IPS-20b (cell line): ENCODE results near the gene TAOK1.
"Not testable (repeated sequence)": the region's sequence is repeated elsewhere in the genome, so short reads cannot be mapped to it uniquely, and the experiment has no call there.

ENCODE experiments used
- H3K27ac ChIP-seq: one replicate; pipeline ENCODE4 v1.5.1; 2013; ENCODE audit warnings: low read length
- H3K27me3 ChIP-seq: 2 replicates; pipeline ENCODE4 v1.6.1; 2013; ENCODE audit warnings: mild to moderate bottlenecking, low read length, inconsistent platforms; ENCODE audit not compliant: insufficient read depth
- H3K36me3 ChIP-seq: 2 replicates; pipeline ENCODE4 v1.6.1; 2013; ENCODE audit warnings: low read depth, mild to moderate bottlenecking, inconsistent platforms, low read length, moderate library complexity; ENCODE audit not compliant: insufficient read depth
- H3K4me1 ChIP-seq: 2 replicates; pipeline ENCODE4 v1.6.1; 2013; ENCODE audit warnings: mild to moderate bottlenecking, control low read depth, inconsistent platforms, low read length, moderate library complexity; ENCODE audit not compliant: insufficient read depth
- H3K4me3 ChIP-seq: 2 replicates; pipeline ENCODE4 v1.5.1; 2013; ENCODE audit warnings: mild to moderate bottlenecking, low read length, inconsistent platforms
- H3K9ac ChIP-seq: 2 replicates; pipeline ENCODE4 v1.6.1; 2013; ENCODE audit warnings: low read depth, mild to moderate bottlenecking, inconsistent platforms, low read length, moderate library complexity
- H3K9me3 ChIP-seq: 2 replicates; pipeline ENCODE4 v1.6.1; 2013; ENCODE audit warnings: mild to moderate bottlenecking, low read depth, low read length, inconsistent platforms; ENCODE audit not compliant: insufficient read depth

TAOK1 gene

GRCh38 chr17:29389982-29390850, at the start of gene TAOK1:
TAOK1 (plus strand) TSS chr17:29390363; CDS start chr17:29451549, 61,186 bp downstream.
- H3K27ac ChIP-seq: peak within 1 kb of the TSS; percentile 74
- no peaks in the 10 kb centered on the region for H3K9me3 ChIP-seq
- H3K4me3 ChIP-seq: peak within 1 kb of the TSS; percentile 95
- no peaks in the 10 kb centered on the region for H3K27me3 ChIP-seq
- H3K9ac ChIP-seq: peak within 1 kb of the TSS; percentile 82
- H3K4me1 ChIP-seq: peaks cover 11% of the 10 kb centered on the region; the same call in 1 of the 2 replicates
- H3K36me3 ChIP-seq: peaks cover 13% of the 10 kb centered on the region; the same call in 1 of the 2 replicates

- no peaks in the 10 kb centered on the region for H3K9me3 ChIP-seq
- no peak overlapping the region for H3K27ac ChIP-seq
- H3K27me3 ChIP-seq: no peaks in the 10 kb centered on the region
- no peaks in the 10 kb centered on the region for H3K4me1 ChIP-seq
- no peak overlapping the region for H3K4me3 ChIP-seq
- H3K9ac ChIP-seq: no peak overlapping the region
- no peaks in the 10 kb centered on the region for H3K36me3 ChIP-seq
These were observed 48.4 kb upstream of the TAOK1 start for GRCh38 chr17:29341726-29342125.

GRCh38 chr17:29342158-29342765, 47.9 kb upstream of the TAOK1 start:
- H3K9ac ChIP-seq: no peak overlapping the region
- H3K9me3 ChIP-seq: no peaks in the 10 kb centered on the region
- H3K4me1 ChIP-seq: no peaks in the 10 kb centered on the region
- H3K27me3 ChIP-seq: no peaks in the 10 kb centered on the region
- no peak overlapping the region for H3K4me3 ChIP-seq
- no peak overlapping the region for H3K27ac ChIP-seq
- H3K36me3 ChIP-seq: no peaks in the 10 kb centered on the region

- Histone ChIP-seq H3K4me1 (no peaks in the 10 kb centered on the region), H3K27ac (no peak overlapping the region), H3K36me3 (no peaks in the 10 kb centered on the region), H3K9me3 (no peaks in the 10 kb centered on the region), H3K9ac (no peak overlapping the region), H3K4me3 (no peak overlapping the region), H3K27me3 (no peaks in the 10 kb centered on the region)
These were observed 45.8 kb upstream of the TAOK1 start for GRCh38 chr17:29344201-29344856.

GRCh38 chr17:29345066-29345465, 45.1 kb upstream of the TAOK1 start:
- H3K9me3 ChIP-seq: no peaks in the 10 kb centered on the region
- no peaks in the 10 kb centered on the region for H3K27me3 ChIP-seq
- H3K9ac ChIP-seq: no peak overlapping the region
- no peaks in the 10 kb centered on the region for H3K36me3 ChIP-seq
- H3K4me1 ChIP-seq: no peaks in the 10 kb centered on the region
- no peak overlapping the region for H3K4me3 ChIP-seq
- H3K27ac ChIP-seq: no peak overlapping the region

GRCh38 chr17:29345470-29345869, 44.7 kb upstream of the TAOK1 start:
- H3K27me3 ChIP-seq, H3K36me3 ChIP-seq, H3K27ac ChIP-seq, H3K9me3 ChIP-seq, H3K4me3 ChIP-seq, H3K9ac ChIP-seq, H3K4me1 ChIP-seq: not testable (repeated sequence)

- Histone ChIP-seq H3K9me3 (no peaks in the 10 kb centered on the region), H3K27ac (no peak overlapping the region), H3K36me3 (no peaks in the 10 kb centered on the region), H3K27me3 (no peaks in the 10 kb centered on the region), H3K4me1 (no peaks in the 10 kb centered on the region), H3K4me3 (no peak overlapping the region), H3K9ac (no peak overlapping the region)
These were observed 43.7 kb upstream of the TAOK1 start for GRCh38 chr17:29346462-29346861.

- no peak overlapping the region for H3K27ac ChIP-seq
These were observed 42.1 kb upstream of the TAOK1 start for GRCh38 chr17:29347831-29348629.

GRCh38 chr17:29349409-29349808, 40.8 kb upstream of the TAOK1 start:
- H3K36me3 ChIP-seq: no peaks in the 10 kb centered on the region
- no peaks in the 10 kb centered on the region for H3K4me1 ChIP-seq
- H3K9ac ChIP-seq: no peak overlapping the region
- no peak overlapping the region for H3K27ac ChIP-seq
- H3K4me3 ChIP-seq: no peak overlapping the region
- H3K27me3 ChIP-seq: no peaks in the 10 kb centered on the region
- no peaks in the 10 kb centered on the region for H3K9me3 ChIP-seq

More at GRCh38 chr17:29347831-29348629, 42.1 kb upstream of the TAOK1 start:
- Histone ChIP-seq H3K4me3 (no peak overlapping the region), H3K27me3 (no peaks in the 10 kb centered on the region), H3K9ac (no peak overlapping the region), H3K36me3 (no peaks in the 10 kb centered on the region), H3K4me1 (no peaks in the 10 kb centered on the region), H3K9me3 (no peaks in the 10 kb centered on the region)

GRCh38 chr17:29352146-29352545, 38.0 kb upstream of the TAOK1 start:
- Histone ChIP-seq H3K27ac (no peak overlapping the region), H3K9me3 (no peaks in the 10 kb centered on the region), H3K4me3 (no peak overlapping the region), H3K9ac (no peak overlapping the region), H3K36me3 (no peaks in the 10 kb centered on the region), H3K27me3 (no peaks in the 10 kb centered on the region), H3K4me1 (no peaks in the 10 kb centered on the region)

GRCh38 chr17:29357232-29357631, 32.9 kb upstream of the TAOK1 start:
- Histone ChIP-seq H3K4me1 (no peaks in the 10 kb centered on the region), H3K27ac (no peak overlapping the region), H3K9me3 (no peaks in the 10 kb centered on the region), H3K27me3 (no peaks in the 10 kb centered on the region), H3K4me3 (no peak overlapping the region), H3K36me3 (no peaks in the 10 kb centered on the region), H3K9ac (no peak overlapping the region)
